Heart right ventricle (tissue), 16 donors: ENCODE data around the gene LRP5. TPM values are rescaled to one million over a fixed set of nuclear protein-coding genes. Genes with fewer than 3 reads are reported as not detected.

Experiments
- ATAC-seq, 8 donors: fragments of 200-7000 bp; cut with Tn5 transposase; one replicate each; pipeline ENCODE4 v1.9.1; 2020; ENCODE audit warnings: mild to moderate bottlenecking in 8 of 8, moderate library complexity in 8 of 8, moderate number of reproducible peaks in 1 of 8
- DNase-seq, 2 donors: peaks; one replicate each; pipeline ENCODE4 v3.0.0-alpha.2; 2020
- H3K27ac ChIP-seq, 10 donors: fragments of 200-600 bp; sonication (generic) in 2 of 10; one replicate each; pipeline versions ENCODE4 v1.5.0 to v1.8.0; 2020 to 2022; ENCODE audit warnings: mild to moderate bottlenecking in 3 of 10
- H3K27me3 ChIP-seq, 7 donors: fragments of 200-600 bp; one replicate each; pipeline ENCODE4 v1.8.0; 2021 to 2022; ENCODE audit warnings: mild to moderate bottlenecking in 2 of 7
- H3K36me3 ChIP-seq, 9 donors: fragments of 200-600 bp; sonication (generic) in 1 of 9; one replicate each; pipeline versions ENCODE4 v1.5.0 to v1.8.0; 2020 to 2022; ENCODE audit warnings: mild to moderate bottlenecking in 2 of 9
- H3K4me1 ChIP-seq, 9 donors: fragments of 200-600 bp; sonication (generic) in 1 of 9; one replicate each; pipeline versions ENCODE4 v1.5.0 to v1.8.0; 2020 to 2022; ENCODE audit warnings: mild to moderate bottlenecking in 4 of 9
- H3K4me3 ChIP-seq, 10 donors: fragments of 200-600 bp; sonication (generic) in 2 of 10; one replicate each; pipeline versions ENCODE4 v1.5.0 to v1.8.0; 2020 to 2022; ENCODE audit warnings: mild to moderate bottlenecking in 7 of 10, moderate library complexity in 2 of 10
- H3K9me3 ChIP-seq, 11 donors: fragments of 200-600 bp in 10 of 11; sonication (generic) in 2 of 11; one replicate each; pipeline versions ENCODE4 v1.5.0 to v1.8.0; 2013 to 2022; ENCODE audit warnings: mild to moderate bottlenecking in 2 of 11, control low read depth in 1 of 11, moderate library complexity in 1 of 11
- CTCF ChIP-seq, 9 donors: fragments of 200-600 bp; sonication (generic) in 2 of 9; IDR thresholded peaks; one replicate each; pipeline versions ENCODE4 v1.5.0 to v1.8.0; 2021 to 2022; ENCODE audit warnings: antibody characterized with exemption in 9 of 9, mild to moderate bottlenecking in 5 of 9, moderate library complexity in 1 of 9
- WGBS, 2 donors: extraction: QIAGEN DNeasy Blood & Tissue Kit; methylation state at CpG; one replicate each; pipeline ENCODE4 v1.1.7; 2013; ENCODE audit warnings: inconsistent platforms in 1 of 2; 5-methylcytosine and 5-hydroxymethylcytosine counted together
- intact Hi-C, 10 donors: fragments of 100-400 bp; cut with DNase I; formaldehyde crosslinking; loops; one replicate each; pipeline versions ENCODE4 v1.11.1 to v1.14.2; 2022
- polyA plus RNA-seq, 2 donors: library from polyadenylated mRNA; stranded (reverse); fragments of 200-250 nt; gene quantifications; one replicate each; pipeline ENCODE4 v1.2.3, GENCODE V29; 2013
- total RNA-seq, 10 donors: library from RNA; stranded (reverse); fragmentation: NEBNext Ultra II Directional in 3 of 10; extraction: Animal tissue kit (Norgen Biotek cat#: 25700) in 3 of 10; gene quantifications; one replicate each; pipeline versions ENCODE4 v1.2.1 to v1.2.4, GENCODE V29; 2021 to 2023
- donor health status: Arrhythmogenic right ventricular cardiomyopathy.
- donor health status: ischemic (EF 13 %, LVEDD 7.1; RV severe dilation, severe dysfunction).
- donor health status: healthy with polysubstance abuse.
- donor health status: DM: no; HTN: yes; CAD: no.
- donor health status: DM: no; HTN: no; CAD: no.
- donor health status: ischemic (EF 25% LVEDD 6.9; RV normal size, moderate dysfunction).
- donor health status: ischemic (EF 25% LVEDD 5.7; RV mildly dilated, moderate dysfunction).
- donor health status: healthy.
- donor health status: DM: yes; HTN: yes; CAD: no.
- donor health status: Ischemic cardiomyopathy.
- donor health status: ischemic (EF 35%, LVEDD 5.7; RV mildly dilated, moderate dysfunction).
- donor health status: nonischemic (EF 11% LVEDD 7.7; RV severe dilation, severe dysfunction).
- donor health status: DM: yes; HTN: yes; CAD: no.
- donor health status: PGD.
- donor health status: ischemic (EF 29% LVEDD 5.4; RV normal size, mild dysfunction).
- donor health status: nonischemic (EF 23%, LVEDD 6.1; RV moderate dilation, normal function).

LRP5 gene
- total and polyA plus RNA-seq, 12 donors, result 23.2 to 73.3 (median 46.3) TPM

GRCh38 chr11:68324241-68324640 lies 11.8 kb downstream of the LRP5 start:
- H3K27me3 ChIP-seq, result peaks cover 0 to 5% (median 0%) of the 10 kb centered on the region in 7 donors
- intact Hi-C loops, result no loop called here
- 93% methylated on average over 9 of the region's 9 CpGs for WGBS, 2 donors
- H3K9me3 ChIP-seq, result no peaks in the 10 kb centered on the region
- H3K4me1 ChIP-seq, result peaks cover 28 to 86% (median 61%) of the 10 kb centered on the region in 9 donors
- no peak for DNase-seq
- no peaks in the 10 kb centered on the region for H3K36me3 ChIP-seq
- H3K4me3 ChIP-seq, result no peak overlapping the region
- H3K27ac ChIP-seq, result peak overlapping the region in 1 of 10 donors; percentile 36
- no peak for ATAC-seq
- TF ChIP-seq CTCF (IDR thresholded peaks at IDR 0.05), result no peak

GRCh38 chr11:68324695-68325094 lies 12.3 kb downstream of the LRP5 start:
- H3K36me3 ChIP-seq, result no peaks in the 10 kb centered on the region
- no peak overlapping the region for H3K4me3 ChIP-seq
- TF ChIP-seq CTCF (IDR thresholded peaks at IDR 0.05), result no peak
- H3K27me3 ChIP-seq, result peaks cover 0 to 5% (median 0%) of the 10 kb centered on the region in 7 donors
- intact Hi-C loops, result no loop called here
- DNase-seq (no peak), ATAC-seq (no peak)
- H3K27ac ChIP-seq, result peak overlapping the region in 1 of 10 donors; percentile 36
- H3K9me3 ChIP-seq, result no peaks in the 10 kb centered on the region
- WGBS, 2 donors, result 92 to 95% methylated on average over 10 of the region's 10 CpGs
- H3K4me1 ChIP-seq, result peaks cover 29 to 90% (median 66%) of the 10 kb centered on the region in 9 donors

GRCh38 chr11:68325183-68325906 lies 13.0 kb downstream of the LRP5 start:
- ATAC-seq, result peak in 4 of 8 donors; percentile 7 to 43 (median 9)
- Histone ChIP-seq H3K4me3 (no peak overlapping the region), H3K27ac (peak overlapping the region in 1 of 10 donors; percentile 36), H3K9me3 (no peaks in the 10 kb centered on the region), H3K4me1 (peaks cover 34 to 96% (median 72%) of the 10 kb centered on the region in 9 donors), H3K36me3 (no peaks in the 10 kb centered on the region), H3K27me3 (peaks cover 0 to 5% (median 0%) of the 10 kb centered on the region in 7 donors)
- TF ChIP-seq CTCF (IDR thresholded peaks at IDR 0.05), result no peak
- intact Hi-C loops, result no loop called here
- 69 to 79% methylated on average over 18 of the region's 18 CpGs for WGBS, 2 donors
- no peak for DNase-seq

- Histone ChIP-seq H3K4me3 (no peak overlapping the region), H3K9me3 (no peaks in the 10 kb centered on the region), H3K4me1 (peaks cover 38 to 97% (median 78%) of the 10 kb centered on the region in 9 donors), H3K36me3 (no peaks in the 10 kb centered on the region), H3K27me3 (peaks cover 0 to 5% (median 0%) of the 10 kb centered on the region in 7 donors), H3K27ac (no peak overlapping the region)
- DNase-seq (no peak), ATAC-seq (no peak)
- no peak for TF ChIP-seq CTCF (IDR thresholded peaks at IDR 0.05)
- intact Hi-C loops, result no loop called here
- 85 to 87% methylated on average over 13 of the region's 13 CpGs for WGBS, 2 donors
Observed at GRCh38 chr11:68325907-68326220, 13.5 kb downstream of the LRP5 start.
